ENCODE data around the gene ABLIM2. TPM values are rescaled to one million over a fixed set of nuclear protein-coding genes. Genes with fewer than 3 reads are reported as not detected.

Gene ABLIM2
- total RNA-seq, 1 donor from 2014 or later: 3.5 TPM

DNA sequence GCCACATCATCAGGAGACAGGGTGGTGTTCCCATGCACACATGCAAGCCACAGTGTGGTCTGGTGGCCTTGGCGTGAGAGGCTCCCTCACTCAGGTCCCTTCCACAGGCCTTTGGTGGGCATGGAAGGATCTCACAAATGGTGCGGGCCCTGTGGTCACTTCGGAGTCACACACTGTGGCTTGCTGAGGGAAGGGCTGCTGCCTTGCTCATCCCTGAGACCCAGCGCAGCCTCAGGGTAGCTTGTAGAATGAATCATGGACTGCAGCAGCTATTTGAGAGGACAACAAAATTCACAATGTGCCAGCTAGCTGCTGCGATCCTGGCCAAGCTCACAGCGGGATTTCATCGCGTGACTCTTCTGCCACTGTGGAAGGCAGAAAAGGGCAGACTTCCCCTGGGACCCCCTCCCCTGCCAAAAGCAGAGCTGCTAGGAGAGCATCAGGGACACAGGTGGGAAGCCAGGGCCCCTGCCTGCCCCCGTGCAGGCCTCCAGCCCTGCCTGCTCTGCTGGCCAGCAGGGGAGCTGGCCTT lies 106.4 kb downstream of the ABLIM2 start:
- TF ChIP-seq, protein P1, sequence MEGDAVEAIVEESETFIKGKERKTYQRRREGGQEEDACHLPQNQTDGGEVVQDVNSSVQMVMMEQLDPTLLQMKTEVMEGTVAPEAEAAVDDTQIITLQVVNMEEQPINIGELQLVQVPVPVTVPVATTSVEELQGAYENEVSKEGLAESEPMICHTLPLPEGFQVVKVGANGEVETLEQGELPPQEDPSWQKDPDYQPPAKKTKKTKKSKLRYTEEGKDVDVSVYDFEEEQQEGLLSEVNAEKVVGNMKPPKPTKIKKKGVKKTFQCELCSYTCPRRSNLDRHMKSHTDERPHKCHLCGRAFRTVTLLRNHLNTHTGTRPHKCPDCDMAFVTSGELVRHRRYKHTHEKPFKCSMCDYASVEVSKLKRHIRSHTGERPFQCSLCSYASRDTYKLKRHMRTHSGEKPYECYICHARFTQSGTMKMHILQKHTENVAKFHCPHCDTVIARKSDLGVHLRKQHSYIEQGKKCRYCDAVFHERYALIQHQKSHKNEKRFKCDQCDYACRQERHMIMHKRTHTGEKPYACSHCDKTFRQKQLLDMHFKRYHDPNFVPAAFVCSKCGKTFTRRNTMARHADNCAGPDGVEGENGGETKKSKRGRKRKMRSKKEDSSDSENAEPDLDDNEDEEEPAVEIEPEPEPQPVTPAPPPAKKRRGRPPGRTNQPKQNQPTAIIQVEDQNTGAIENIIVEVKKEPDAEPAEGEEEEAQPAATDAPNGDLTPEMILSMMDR (IDR thresholded peaks at IDR 0.05; ENCODE audit: unreplicated experiment): no peak
- Mint-ChIP-seq H3K9me3 (no peaks in the 10 kb centered on the region), H3K36me3 (no peaks in the 10 kb centered on the region), H3K27me3 (ENCODE audit: low read depth) (no peaks in the 10 kb centered on the region), H3K4me1 (peaks cover 22% of the 10 kb centered on the region), H3K27ac (no peak overlapping the region), H3K4me3 (no peak overlapping the region)
- DNase-seq (ENCODE audit: low spot score in 2 of 2, unreplicated experiment in 2 of 2): no peak

DNA sequence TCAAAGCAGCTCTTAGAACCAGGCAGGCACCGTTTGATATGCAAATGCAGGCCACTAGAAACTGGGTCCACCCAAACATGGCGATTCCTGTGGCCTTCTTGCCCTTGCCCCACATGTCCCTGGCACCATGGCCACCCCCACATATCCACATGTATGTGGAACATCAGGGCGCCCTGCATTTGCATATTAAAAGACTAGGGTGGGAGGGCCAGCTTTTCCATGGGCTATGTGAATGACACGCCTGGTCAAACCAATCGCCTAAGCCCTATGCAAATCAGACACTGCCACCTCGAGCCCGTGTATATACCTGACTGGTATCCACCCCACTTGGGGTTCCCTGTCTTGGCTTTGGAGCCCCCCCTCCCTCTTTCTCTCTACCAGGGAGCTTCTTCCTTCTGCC lies 107.0 kb downstream of the ABLIM2 start:
- Mint-ChIP-seq H3K36me3 (no peaks in the 10 kb centered on the region), H3K27me3 (ENCODE audit: low read depth) (no peaks in the 10 kb centered on the region), H3K4me1 (peaks cover 22% of the 10 kb centered on the region), H3K27ac (no peak overlapping the region), H3K9me3 (no peaks in the 10 kb centered on the region), H3K4me3 (no peak overlapping the region)
- DNase-seq (ENCODE audit: low spot score in 2 of 2, unreplicated experiment in 2 of 2): no peak
- TF ChIP-seq, protein P1 (IDR thresholded peaks at IDR 0.05; ENCODE audit: unreplicated experiment): no peak

DNA sequence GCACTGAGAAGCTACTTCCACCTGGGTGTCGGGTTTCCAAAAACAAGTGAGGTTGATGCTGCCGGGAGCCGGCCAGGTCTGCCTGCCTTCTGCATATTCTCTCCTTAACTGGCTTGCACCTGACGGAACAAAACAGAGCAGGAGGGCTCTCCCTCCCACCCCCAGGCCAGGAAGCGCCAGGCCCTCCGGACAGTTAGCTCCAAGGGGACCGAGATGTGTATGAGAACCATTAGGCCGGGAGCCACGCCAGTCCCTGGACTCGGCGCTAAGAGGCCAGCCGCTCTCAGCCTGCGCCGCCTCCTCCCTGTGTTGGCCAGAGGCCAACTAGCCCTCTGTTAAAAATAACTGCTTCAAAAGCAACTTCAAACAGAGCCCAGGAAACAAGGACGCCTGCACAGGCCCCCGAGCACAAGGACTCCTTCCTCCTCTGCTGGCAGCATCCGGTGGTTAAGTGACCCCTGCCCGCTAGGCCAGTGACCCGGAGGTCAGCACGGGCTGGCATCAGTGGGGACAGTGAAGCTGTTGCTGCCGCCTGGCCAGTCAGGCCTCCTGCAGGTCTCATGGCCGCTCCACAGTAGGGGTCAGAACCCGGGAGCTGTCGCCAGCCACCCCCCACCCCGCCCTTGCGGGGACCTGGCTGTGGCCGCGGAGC lies 107.9 kb downstream of the ABLIM2 start:
- peak overlapping the region; percentile 69 for H3K27ac Mint-ChIP-seq
- H3K4me3 Mint-ChIP-seq: peak overlapping the region; percentile 46

DNA sequence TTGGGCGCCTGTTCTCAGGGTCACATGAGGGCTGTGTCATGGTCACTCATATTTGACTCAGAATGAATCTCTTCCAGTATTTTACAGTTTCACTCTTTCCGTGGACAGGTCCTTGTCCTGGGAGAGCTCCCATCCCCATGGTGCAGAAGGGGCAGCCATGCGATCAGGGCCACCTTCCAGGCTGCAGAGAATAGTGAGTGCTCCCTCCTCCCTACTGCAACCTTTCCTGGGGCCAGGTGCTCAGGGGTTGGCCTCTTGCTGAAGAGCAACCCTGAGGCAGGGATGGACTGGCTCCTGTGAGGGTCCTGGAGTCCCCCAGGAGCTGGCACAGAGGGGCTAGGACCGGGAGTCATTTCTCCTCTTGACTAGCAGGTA lies 108.4 kb downstream of the ABLIM2 start:
- H3K27ac Mint-ChIP-seq: peak overlapping the region; percentile 69
- no peaks in the 10 kb centered on the region for H3K27me3 Mint-ChIP-seq (ENCODE audit: low read depth)
- H3K36me3 Mint-ChIP-seq: no peaks in the 10 kb centered on the region
- TF ChIP-seq, protein P1 (IDR thresholded peaks at IDR 0.05; ENCODE audit: unreplicated experiment): no peak
- no peaks in the 10 kb centered on the region for H3K9me3 Mint-ChIP-seq
- H3K4me3 Mint-ChIP-seq: peak overlapping the region; percentile 46
- peaks cover 22% of the 10 kb centered on the region for H3K4me1 Mint-ChIP-seq
- DNase-seq (ENCODE audit: low spot score in 2 of 2, unreplicated experiment in 2 of 2): no peak

More for the DNA sequence above, 107.9 kb downstream of the ABLIM2 start:
- Mint-ChIP-seq H3K27me3 (ENCODE audit: low read depth) (no peaks in the 10 kb centered on the region), H3K36me3 (no peaks in the 10 kb centered on the region), H3K4me1 (peaks cover 22% of the 10 kb centered on the region), H3K9me3 (no peaks in the 10 kb centered on the region)
- DNase-seq (ENCODE audit: low spot score in 2 of 2, unreplicated experiment in 2 of 2): peak; percentile 59 to 81
- TF ChIP-seq, protein P1 (IDR thresholded peaks at IDR 0.05; ENCODE audit: unreplicated experiment): no peak

DNA sequence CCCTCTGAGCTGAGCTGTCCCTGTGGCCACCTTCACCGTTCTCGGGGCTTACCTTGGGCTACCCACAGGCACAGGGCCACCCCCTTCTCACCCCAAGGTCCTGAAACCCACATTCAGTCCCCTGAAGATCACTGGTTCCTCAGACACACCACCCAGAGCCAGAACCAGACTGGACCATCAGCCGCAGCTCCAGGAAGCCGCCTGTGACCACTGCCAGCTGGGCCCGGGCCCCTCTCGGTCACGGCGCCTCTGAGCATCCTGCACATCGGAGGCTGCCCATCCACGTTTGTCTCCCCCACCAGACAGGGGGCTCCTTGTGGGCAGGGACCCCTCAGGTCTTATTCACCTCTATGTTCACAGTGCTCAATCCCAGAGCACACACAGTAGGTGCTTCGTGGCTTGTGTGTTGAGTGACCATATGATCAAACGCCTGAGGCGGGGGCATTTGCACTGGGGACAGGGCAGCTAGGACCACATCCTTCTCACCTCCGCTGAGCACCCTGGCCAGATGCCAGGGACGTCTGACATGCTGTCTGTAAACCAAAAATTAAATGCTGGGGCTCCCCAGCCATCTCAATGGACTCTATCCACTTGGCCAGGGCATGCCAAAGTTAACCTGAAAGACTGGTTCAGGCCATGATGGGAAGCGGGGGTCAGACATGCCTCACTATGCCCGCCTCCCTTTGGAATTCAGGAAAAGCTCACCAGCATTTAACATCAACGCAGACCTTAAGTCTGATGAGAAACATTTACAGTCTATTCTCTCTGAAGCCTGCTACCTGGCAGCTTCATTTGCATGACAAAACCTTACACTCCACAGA lies 109.5 kb downstream of the ABLIM2 start:
- Mint-ChIP-seq H3K4me1 (peaks cover 22% of the 10 kb centered on the region), H3K27ac (no peak overlapping the region), H3K9me3 (no peaks in the 10 kb centered on the region), H3K4me3 (no peak overlapping the region), H3K27me3 (ENCODE audit: low read depth) (no peaks in the 10 kb centered on the region), H3K36me3 (no peaks in the 10 kb centered on the region)
- TF ChIP-seq, protein P1 (IDR thresholded peaks at IDR 0.05; ENCODE audit: unreplicated experiment): no peak
- no peak for DNase-seq (ENCODE audit: low spot score in 2 of 2, unreplicated experiment in 2 of 2)

Data from mesothelial cell of epicardium (in vitro differentiated cells).